H1 (cell line): ENCODE measurements around the gene NOLC1. TPM values are rescaled to one million over a fixed set of nuclear protein-coding genes. Genes with fewer than 3 reads are reported as not detected.

ENCODE experiments used
- CTCF ChIA-PET: fragments of 300-600 bp; sonication (Branson Sonifier 250); formaldehyde crosslinking; loops from one replicate; lab custom pipeline; 2021; ENCODE audit not compliant: partially characterized antibody; lab: Charles Lee
- POLR2A ChIA-PET: fragments of 300-600 bp; sonication (Branson Sonifier 250); formaldehyde crosslinking; loops from one replicate; lab custom pipeline; 2021; ENCODE audit warnings: inconsistent platforms; ENCODE audit not compliant: partially characterized antibody; lab: Charles Lee
- DNase-seq, 2 experiments: peaks; one replicate each; pipeline versions ENCODE4 v3.0.0 to v3.0.0-alpha.2; 2010 to 2022; ENCODE audit warnings: low spot score in 2 of 2, low read depth in 1 of 2, mixed read lengths in 1 of 2
- FAIRE-seq: peaks from 2 replicates; lab custom pipeline; 2011; peaks lifted over from hg19 to GRCh38; lab: Jason Lieb, UNC
- H2AFZ ChIP-seq: 2 replicates; pipeline ENCODE4 v1.8.1; 2012; ENCODE audit warnings: low read length, inconsistent platforms
- H2AK5ac ChIP-seq: 2 replicates; pipeline ENCODE4 v1.6.1; 2013; ENCODE audit warnings: low read depth, low read length
- H2BK120ac ChIP-seq: replicated peaks from 2 replicates; pipeline ENCODE3; 2013; ENCODE audit warnings: low read depth, low read length, inconsistent platforms
- H2BK12ac ChIP-seq: 2 replicates; pipeline ENCODE4 v1.6.1; 2013; ENCODE audit warnings: low read depth, low read length
- H2BK15ac ChIP-seq: 2 replicates; pipeline ENCODE4 v1.6.1; 2013; ENCODE audit warnings: low read length
- H2BK20ac ChIP-seq: 2 replicates; pipeline ENCODE4 v1.6.1; 2013; ENCODE audit warnings: low read length
- H2BK5ac ChIP-seq: 2 replicates; pipeline ENCODE4 v1.6.1; 2013; ENCODE audit warnings: low read depth, low read length
- H3K14ac ChIP-seq: 2 replicates; pipeline ENCODE4 v1.6.1; 2013; ENCODE audit warnings: inconsistent platforms; ENCODE audit not compliant: insufficient read length
- H3K18ac ChIP-seq: 2 replicates; pipeline ENCODE4 v1.6.1; 2013; ENCODE audit warnings: low read length; ENCODE audit errors: extremely low read depth
- H3K23ac ChIP-seq: 2 replicates; pipeline ENCODE4 v1.6.1; 2013; ENCODE audit warnings: inconsistent platforms; ENCODE audit not compliant: insufficient read length
- H3K23me2 ChIP-seq: 2 replicates; pipeline ENCODE4 v1.6.1; 2013; ENCODE audit warnings: low read depth, low read length
- H3K27ac ChIP-seq: 2 replicates; pipeline ENCODE4 v1.6.1; 2011; ENCODE audit warnings: low read depth, low read length, inconsistent platforms
- H3K27me3 ChIP-seq, 4 experiments: replicated peaks in 1 of 4; 1 replicate in 1 of 4; 2 replicates in 3 of 4; pipeline versions ENCODE4 v1.6.1 to v1.8.1; 2011 to 2013; ENCODE audit warnings: low read length in 3 of 4, mild to moderate bottlenecking in 3 of 4, inconsistent platforms in 2 of 4, mixed read lengths in 2 of 4, moderate library complexity in 1 of 4; ENCODE audit not compliant: control insufficient read depth in 3 of 4, insufficient read depth in 3 of 4; ENCODE audit errors: extremely low read depth in 1 of 4
- H3K36me3 ChIP-seq, 4 experiments: 2 replicates each; pipeline versions ENCODE4 v1.6.1 to v1.8.1; 2011 to 2013; ENCODE audit warnings: mild to moderate bottlenecking in 4 of 4, low read length in 3 of 4, moderate library complexity in 2 of 4, control low read depth in 1 of 4, inconsistent platforms in 1 of 4; ENCODE audit not compliant: insufficient read depth in 4 of 4, control insufficient read depth in 2 of 4
- H3K4ac ChIP-seq: replicated peaks from 2 replicates; pipeline ENCODE3; 2013; ENCODE audit warnings: low read length, low read depth, mixed read lengths, inconsistent platforms; ENCODE audit not compliant: insufficient read length
- H3K4me1 ChIP-seq, 4 experiments: replicated peaks in 1 of 4; 1 replicate in 1 of 4; 2 replicates in 3 of 4; pipeline versions ENCODE4 v1.6.1 to v1.8.1; 2011 to 2013; ENCODE audit warnings: low read length in 3 of 4, inconsistent platforms in 2 of 4, mixed read lengths in 1 of 4; ENCODE audit not compliant: insufficient read depth in 4 of 4, control insufficient read depth in 3 of 4
- H3K4me2 ChIP-seq, 2 experiments: 2 replicates each; pipeline versions ENCODE4 v1.6.1 to v1.8.1; 2011 to 2013; ENCODE audit warnings: low read depth in 2 of 2, low read length in 2 of 2, control low read depth in 1 of 2, inconsistent platforms in 1 of 2, mild to moderate bottlenecking in 1 of 2; ENCODE audit not compliant: insufficient read depth in 1 of 2
- H3K4me3 ChIP-seq, 4 experiments: fragments of 200-600, 300-600 bp in 1 of 4; sonication (generic), shearing (Covaris generic), sonication (Bioruptor Twin) in 1 of 4; 2 replicates each; pipeline versions ENCODE4 v1.5.1 to v1.8.1; 2011 to 2016; ENCODE audit warnings: low read length in 4 of 4, low read depth in 3 of 4, control low read depth in 2 of 4, inconsistent platforms in 2 of 4, mild to moderate bottlenecking in 2 of 4, mixed read lengths in 1 of 4, moderate library complexity in 1 of 4; ENCODE audit not compliant: insufficient read depth in 2 of 4; ENCODE audit errors: extremely low read depth in 1 of 4
- H3K56ac ChIP-seq: replicated peaks from 2 replicates; pipeline ENCODE3; 2013; ENCODE audit warnings: low read depth, mild to moderate bottlenecking, mixed read lengths, low read length, inconsistent platforms; ENCODE audit not compliant: insufficient read length
- H3K79me1 ChIP-seq: 2 replicates; pipeline ENCODE4 v1.6.1; 2013; ENCODE audit warnings: low read depth, low read length, control low read depth
- H3K79me2 ChIP-seq, 2 experiments: 2 replicates each; pipeline versions ENCODE4 v1.6.1 to v1.8.1; 2012 to 2013; ENCODE audit warnings: low read length in 2 of 2, mild to moderate bottlenecking in 2 of 2, inconsistent platforms in 1 of 2; ENCODE audit not compliant: insufficient read depth in 2 of 2, control insufficient read depth in 1 of 2
- H3K9ac ChIP-seq, 4 experiments: replicated peaks in 1 of 4; 1 replicate in 1 of 4; 2 replicates in 3 of 4; pipeline versions ENCODE4 v1.6.1 to v1.8.1; 2011 to 2013; ENCODE audit warnings: low read depth in 3 of 4, low read length in 3 of 4, control low read depth in 2 of 4, mild to moderate bottlenecking in 2 of 4, moderate library complexity in 2 of 4, inconsistent platforms in 1 of 4; ENCODE audit errors: extremely low read depth in 1 of 4
- H3K9me3 ChIP-seq, 2 experiments: 2 replicates each; pipeline versions ENCODE4 v1.6.1 to v1.8.1; 2012 to 2013; ENCODE audit warnings: mild to moderate bottlenecking in 2 of 2, moderate library complexity in 2 of 2, control low read depth in 1 of 2, inconsistent platforms in 1 of 2, low read depth in 1 of 2, low read length in 1 of 2, mixed read lengths in 1 of 2; ENCODE audit not compliant: insufficient read depth in 2 of 2
- H4K20me1 ChIP-seq, 2 experiments: replicated peaks in 1 of 2; 2 replicates each; pipeline versions ENCODE3 to v1.8.1; 2011 to 2013; ENCODE audit warnings: inconsistent platforms in 2 of 2, low read length in 2 of 2, mild to moderate bottlenecking in 1 of 2; ENCODE audit not compliant: insufficient read depth in 2 of 2, control insufficient read depth in 1 of 2
- H4K5ac ChIP-seq: 2 replicates; pipeline ENCODE4 v1.6.1; 2013; ENCODE audit warnings: low read length, low read depth, mixed read lengths, inconsistent platforms; ENCODE audit not compliant: insufficient read length
- H4K8ac ChIP-seq: 2 replicates; pipeline ENCODE4 v1.8.0; 2013; ENCODE audit warnings: mild to moderate bottlenecking, moderate library complexity, low read length, inconsistent platforms; ENCODE audit not compliant: insufficient read depth; ENCODE audit errors: extremely low read depth
- H4K91ac ChIP-seq: replicated peaks from 2 replicates; pipeline ENCODE3; 2013; ENCODE audit warnings: low read length, mixed read lengths, inconsistent platforms; ENCODE audit not compliant: insufficient read length
- POLR2A ChIP-seq, 2 experiments: IDR thresholded peaks; 1 replicate in 1 of 2; 2 replicates in 1 of 2; pipeline ENCODE4 v1.6.1; 2011; ENCODE audit warnings: low read depth in 2 of 2, low read length in 2 of 2, mild to moderate bottlenecking in 2 of 2; ENCODE audit errors: control extremely low read depth in 1 of 2
- WGBS, 2 experiments: shearing (Covaris generic) in 1 of 2; methylation state at CpG; one replicate each; pipeline versions ENCODE4 v1.1.6 to v1.1.7; 2013 to 2015; ENCODE audit warnings: low lambda C conversion rate in 2 of 2, mixed read lengths in 2 of 2, inconsistent platforms in 1 of 2, low coverage in 1 of 2, missing lambda C conversion rate in 1 of 2; ENCODE audit not compliant: insufficient replicate concordance in 2 of 2, insufficient coverage in 1 of 2, insufficient read length in 1 of 2; ENCODE audit errors: extremely low coverage in 1 of 2, missing lambda C conversion rate in 1 of 2; 5-methylcytosine and 5-hydroxymethylcytosine counted together
- polyA plus RNA-seq, 7 experiments: library from polyadenylated mRNA; depleted of rRNA in 3 of 7; stranded (reverse) in 5 of 7; unstranded in 2 of 7; fragments of >200 nt in 5 of 7; fragments of 200-250 nt in 2 of 7; gene quantifications; 1 replicate in 5 of 7; 2 replicates in 1 of 7; 4 replicates in 1 of 7; pipeline versions ENCODE4 v1.2.1 to v1.2.3, GENCODE V29; 2011 to 2013; ENCODE audit warnings: missing spikeins in 2 of 7, mixed read lengths in 2 of 7
- total RNA-seq: library from RNA; stranded (reverse); fragmentation: NEBNext Ultra II Directional; extraction: Animal tissue kit (Norgen Biotek cat#: 25700); gene quantifications from 2 replicates; pipeline ENCODE4 v1.2.1, GENCODE V29; 2021

NOLC1 gene
- total and polyA plus RNA-seq, 2 of the 8 experiments (the other 6 are each of a cell fraction or from before 2014, with no cell fraction given), result 86.3 to 191 TPM

DNA sequence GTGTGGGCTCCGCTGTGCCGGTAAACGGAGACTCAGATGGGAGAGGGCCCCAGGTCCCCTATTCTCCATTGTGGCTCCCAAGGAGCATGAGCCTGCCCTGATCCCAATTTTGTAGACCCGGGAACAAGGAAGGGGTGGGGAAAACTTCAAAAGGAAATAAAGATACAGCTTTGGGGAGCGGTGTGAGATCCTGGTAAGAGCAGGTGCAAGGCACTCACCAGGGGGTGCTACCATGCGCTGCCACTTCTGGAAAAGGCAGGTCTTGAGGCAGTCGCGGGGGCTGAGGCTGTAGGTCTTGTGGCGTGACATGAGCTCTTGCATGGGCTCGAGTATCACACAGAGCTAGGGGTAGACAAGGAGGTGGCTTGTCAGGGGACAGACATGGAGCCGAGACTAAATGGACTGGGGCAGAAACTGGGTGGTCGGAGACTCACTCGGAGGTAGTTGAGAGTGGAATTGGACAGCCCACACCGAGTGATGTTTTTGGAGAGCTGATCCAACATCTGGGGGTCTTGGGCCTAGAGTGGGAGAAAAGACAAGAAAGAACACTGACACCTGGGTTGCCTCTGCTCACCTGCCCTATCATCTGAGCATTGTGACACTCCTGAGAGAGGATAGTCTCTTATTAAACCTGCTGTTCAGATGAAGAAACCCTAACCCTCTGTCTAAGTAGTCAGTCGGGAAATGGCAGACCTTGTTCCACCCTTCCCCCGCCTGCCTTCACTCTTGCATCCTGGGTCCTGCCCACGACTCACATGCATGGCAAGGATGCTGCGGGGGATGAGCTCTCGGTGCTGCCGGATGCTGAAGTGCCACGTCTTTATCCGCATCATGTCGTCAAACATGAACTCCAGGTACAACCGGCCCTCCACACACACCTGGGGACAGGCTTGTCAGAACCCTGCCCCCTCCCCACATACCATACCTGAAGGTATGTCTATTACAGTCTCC, 42.7 kb upstream of the NOLC1 start:
- DNase-seq (no peak), FAIRE-seq (no peak)
- Histone ChIP-seq H3K56ac (no peak overlapping the region), H3K4me3 (no peak overlapping the region), H3K4me2 (no peak overlapping the region), H3K4ac (no peak overlapping the region), H4K5ac (no peak overlapping the region), H3K18ac (no peak overlapping the region), H3K36me3 (peaks cover 33 to 64% (median 46%) of the 10 kb centered on the region in 4 experiments), H4K20me1 (peaks cover 39 to 42% of the 10 kb centered on the region in 2 experiments), H2BK12ac (no peak overlapping the region), H3K79me2 (peaks cover 16 to 42% of the 10 kb centered on the region in 2 experiments), H3K9ac (no peak overlapping the region), H4K8ac (peak overlapping the region; percentile 20; the same call in 1 of the 2 replicates), H3K27me3 (no peaks in the 10 kb centered on the region), H3K14ac (no peak overlapping the region), H3K79me1 (peaks cover 17% of the 10 kb centered on the region; the same call in 1 of the 2 replicates), H3K4me1 (peaks cover 7 to 11% (median 10%) of the 10 kb centered on the region in 4 experiments), H4K91ac (no peak overlapping the region), H2BK120ac (no peak overlapping the region), H2BK20ac (no peak overlapping the region), H3K23me2 (peaks cover 3% of the 10 kb centered on the region; the same call in 1 of the 2 replicates), H3K9me3 (no peaks in the 10 kb centered on the region), H3K27ac (no peak overlapping the region), H2AFZ (no peak overlapping the region), H2AK5ac (no peak overlapping the region), H2BK5ac (0 out of 2 replicates have a peak overlapping the region, but pooled peaks have one; percentile 24), H3K23ac (no peak overlapping the region), H2BK15ac (no peak overlapping the region)
- POLR2A ChIA-PET, result interaction anchor here (0.6 to 1.8 kb wide), 11 partner anchors 7 to 43 kb away, joined by 3 to 6 read pairs (median 4); no protein-coding TSS in a partner anchor
- TF ChIP-seq POLR2A (IDR thresholded peaks at IDR 0.05; ENCODE audit: control extremely low read depth in 1 of 2, low read depth in 2 of 2, low read length in 2 of 2), result no peak
- CTCF ChIA-PET, result interaction anchor here (0.5 to 7.9 kb wide), 12 partner anchors 9 to 1546 kb away, joined by 3 to 86 read pairs (median 6); no protein-coding TSS in a partner anchor
- 90% methylated on average over 24 of the region's 24 CpGs; no CpG with 5 or more reads in 1 of the 2 experiments for WGBS, 2 experiments
